CD4-positive, alpha-beta T cell treated with Interleukin-2 at 100 ng/mL for 4 hours (primary cell): ENCODE results near the gene LSMEM2.
A peak's percentile ranks its signal among the peaks of the same experiment; 100 is the strongest.

Experiments used
- DNase-seq: peaks from one replicate; pipeline ENCODE4 v3.0.0-alpha.2; 2020; ENCODE audit warnings: low spot score

LSMEM2 gene

DNA sequence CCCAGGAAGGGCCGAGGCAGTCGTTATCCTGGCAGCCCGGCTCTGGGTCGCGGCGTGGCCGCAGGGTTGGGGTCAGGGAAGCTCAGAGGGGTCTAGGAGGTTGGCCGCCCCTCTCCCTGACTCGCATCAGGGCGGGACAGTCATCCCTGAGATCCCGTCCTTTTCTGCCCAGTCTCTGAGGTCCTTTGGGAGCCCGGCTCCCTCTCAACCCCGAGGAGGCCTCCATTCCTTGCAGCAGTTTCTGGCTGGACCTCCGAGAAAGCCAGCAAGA lies 43.2 kb downstream of the LSMEM2 start:
- DNase-seq = no peak

DNA sequence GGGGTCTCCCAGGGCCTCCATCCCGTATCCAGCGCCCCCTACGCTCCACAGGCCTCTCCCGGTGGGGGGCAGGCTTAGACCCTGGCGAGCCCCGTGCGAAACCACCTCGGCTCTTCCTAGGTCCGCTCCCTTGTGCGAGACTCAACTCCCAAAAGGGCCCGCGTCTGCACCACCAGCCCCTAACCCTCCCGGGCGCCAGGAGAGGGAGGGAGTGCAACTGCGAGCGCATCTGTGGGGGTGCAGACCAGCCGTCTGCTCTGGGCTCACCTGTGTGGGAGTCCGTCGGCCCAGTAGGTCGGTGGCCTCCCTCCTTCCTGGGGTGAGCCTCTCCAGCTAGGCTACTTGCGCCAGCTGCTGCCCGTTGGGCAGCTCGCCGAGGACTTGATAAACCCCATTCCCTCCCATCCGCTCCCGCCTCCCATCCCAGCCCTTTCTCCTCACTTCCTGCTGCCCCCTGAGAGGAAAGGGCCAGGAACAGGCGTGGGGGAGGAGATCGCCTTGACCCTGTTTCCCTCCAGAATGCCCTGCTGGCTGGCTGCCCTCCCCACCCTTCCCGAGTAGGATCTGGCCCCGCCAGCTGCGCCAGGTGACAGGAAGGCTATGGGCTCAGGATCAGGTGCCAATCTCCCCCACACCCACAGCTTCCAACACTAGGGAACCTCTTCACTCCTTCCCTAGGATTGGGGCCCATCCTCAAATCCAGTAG lies 43.7 kb downstream of the LSMEM2 start, which contains the start of gene HYAL2:
HYAL2 (minus strand) TSS at position 360 of the 706 bp plus-strand sequence. CDS start 2,256 bp downstream, outside the sequence.
- no peak for DNase-seq

DNA sequence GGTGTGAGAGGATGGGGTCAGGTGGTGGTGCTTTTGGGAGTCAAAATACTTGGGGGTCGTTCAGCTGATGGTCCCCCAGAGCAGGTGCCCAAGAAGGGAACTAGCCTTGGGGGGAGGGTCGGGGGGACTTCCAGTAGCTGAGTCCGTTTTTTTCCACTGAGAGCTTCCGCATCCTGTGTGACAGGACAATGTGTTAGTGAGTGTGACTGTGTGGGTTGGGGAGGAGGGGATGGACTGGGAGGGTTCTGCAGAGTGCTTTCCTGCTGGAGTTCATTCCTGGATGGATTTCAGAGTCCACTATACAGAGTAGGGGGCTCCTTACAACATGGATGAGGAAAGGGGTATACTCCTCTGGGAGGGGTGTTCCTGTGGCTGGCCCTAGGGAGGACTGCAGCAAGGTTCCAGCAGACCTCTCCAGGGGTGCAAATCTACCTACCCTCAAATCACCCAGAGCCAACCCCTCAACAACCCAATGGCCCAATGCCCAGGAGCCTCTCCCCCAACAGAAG lies 44.3 kb downstream of the LSMEM2 start:
- DNase-seq = no peak

DNA sequence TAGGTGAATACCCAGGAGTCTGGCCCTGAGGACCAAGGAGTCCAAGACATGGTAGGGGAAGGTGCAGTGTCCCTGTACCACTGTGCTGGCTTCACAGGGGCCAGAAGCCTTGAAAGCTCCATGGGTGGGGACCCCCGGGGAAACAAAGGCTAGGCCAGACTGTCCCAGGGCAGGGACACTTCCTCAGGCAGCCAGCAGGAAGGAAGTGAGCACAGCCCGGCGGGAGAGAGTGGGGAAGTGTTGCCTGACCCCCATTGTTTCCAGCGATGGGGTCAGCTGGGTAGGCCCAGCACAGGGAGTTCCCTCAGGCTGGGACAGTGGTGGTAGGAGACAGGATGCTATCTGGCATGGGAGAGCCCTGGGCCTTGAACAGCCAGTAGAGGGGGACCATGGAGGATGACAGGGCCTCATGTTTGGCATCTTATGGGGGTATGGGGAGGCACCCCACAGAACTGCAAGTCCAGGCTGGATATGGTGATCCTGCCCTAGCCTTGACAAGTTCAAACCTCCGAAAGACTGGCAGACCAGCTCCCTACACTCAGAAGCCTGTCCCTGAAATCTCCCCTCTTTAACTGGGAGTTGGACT lies 44.8 kb downstream of the LSMEM2 start:
- no peak for DNase-seq

DNA sequence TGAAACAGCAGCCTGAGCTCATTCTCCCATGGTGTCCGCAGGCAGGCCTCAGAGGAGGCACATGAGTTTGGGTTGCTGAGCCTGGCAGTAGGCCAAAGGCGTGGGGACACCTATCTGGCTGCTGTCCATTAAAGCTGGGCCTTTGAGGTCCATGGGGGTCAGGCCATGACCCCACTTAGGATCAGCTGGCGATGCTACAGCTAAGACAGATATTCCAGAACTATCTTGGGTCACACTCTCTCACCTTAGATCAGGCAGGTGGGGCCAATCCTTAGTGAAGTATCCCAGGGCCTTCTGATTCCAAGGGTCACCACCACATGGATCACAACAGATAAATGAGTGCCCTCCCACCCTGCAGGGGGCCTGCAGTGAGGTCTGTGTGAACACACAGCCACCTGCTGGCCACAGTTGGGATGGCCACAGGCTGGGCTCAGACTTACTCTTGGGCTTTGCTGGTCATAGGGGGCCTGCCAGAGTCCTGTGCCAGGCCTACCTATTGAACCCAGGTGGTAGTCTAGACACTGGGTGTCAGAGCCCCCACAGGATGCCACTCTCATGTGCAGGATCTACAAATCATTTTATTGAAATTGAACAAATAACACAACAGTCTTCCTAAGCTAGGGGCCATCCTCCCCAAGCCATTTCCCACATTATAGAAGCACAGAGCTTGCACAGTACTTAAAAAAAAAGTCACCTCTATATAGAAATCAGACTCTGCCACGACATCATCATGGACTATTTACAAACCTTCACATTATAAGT lies 45.6 kb downstream of the LSMEM2 start:
- peak; percentile 64 for DNase-seq

DNA sequence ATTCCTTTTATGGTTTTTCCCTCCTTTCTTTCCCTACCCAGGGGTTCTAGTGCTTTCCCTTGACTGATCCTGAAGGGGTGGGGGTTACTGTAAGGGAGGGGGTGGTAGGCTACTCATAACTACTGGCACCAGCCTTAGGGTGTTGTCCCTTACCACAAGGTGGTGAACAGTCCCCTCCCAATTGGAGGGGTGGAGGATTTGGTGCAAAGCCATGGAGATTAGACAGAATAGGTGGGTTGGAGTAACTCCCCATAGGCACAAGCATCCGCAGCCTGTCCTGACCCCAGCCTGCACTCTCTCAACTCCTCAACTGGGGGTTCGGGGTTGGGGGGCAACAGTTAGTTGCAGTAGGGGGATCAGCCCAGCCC lies 46.2 kb downstream of the LSMEM2 start:
- DNase-seq = no peak

DNA sequence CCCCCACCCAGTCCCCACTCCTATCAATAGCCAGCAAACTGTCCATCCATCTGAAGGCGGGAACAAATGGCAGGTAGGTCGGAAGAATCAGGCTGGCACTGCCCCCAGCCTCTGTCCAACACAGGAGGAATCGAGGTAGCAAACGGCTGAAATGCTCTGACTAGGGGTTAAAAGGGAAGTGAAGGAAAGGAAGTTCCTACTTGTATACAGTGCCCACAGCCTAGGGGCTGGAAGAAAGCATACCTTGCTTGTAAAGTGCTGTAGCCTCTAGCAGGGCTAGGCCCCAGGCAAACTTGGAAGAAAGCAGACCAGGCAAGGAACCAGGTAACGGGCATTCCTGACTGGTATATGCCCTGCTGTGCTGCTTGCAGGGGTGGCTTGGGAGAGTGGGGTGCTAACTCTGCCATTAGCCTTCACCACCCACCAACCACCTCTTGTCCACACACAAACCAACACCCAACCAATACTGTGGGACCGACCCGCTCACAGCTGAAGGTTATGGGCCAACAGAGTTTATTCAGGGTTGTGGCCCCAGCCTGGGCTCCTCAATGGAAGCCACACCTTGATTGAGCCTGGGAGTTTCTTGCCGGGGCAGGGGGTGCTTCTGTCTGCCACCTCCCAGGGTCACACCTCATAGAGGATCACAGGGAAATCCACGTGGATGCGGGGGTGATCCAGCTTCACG lies 46.8 kb downstream of the LSMEM2 start:
- DNase-seq = no peak

DNA sequence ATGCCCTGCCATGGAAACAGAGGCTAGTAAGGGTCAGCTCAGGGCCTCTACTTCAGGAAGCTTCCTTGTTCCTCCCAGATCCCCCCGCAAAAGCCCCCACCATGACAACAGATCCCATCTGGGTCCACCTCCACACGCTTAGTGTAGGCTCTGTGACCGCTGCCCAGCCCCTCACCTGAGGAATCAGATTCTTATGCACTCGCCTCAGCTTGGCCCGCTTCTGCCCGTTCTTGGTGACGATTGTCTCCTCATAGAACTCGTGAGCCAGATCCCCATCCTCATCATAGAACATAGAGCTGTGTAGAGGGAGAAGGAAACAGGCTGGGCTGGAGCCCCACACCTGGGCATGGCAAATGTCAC lies 47.3 kb downstream of the LSMEM2 start:
- DNase-seq = no peak

DNA sequence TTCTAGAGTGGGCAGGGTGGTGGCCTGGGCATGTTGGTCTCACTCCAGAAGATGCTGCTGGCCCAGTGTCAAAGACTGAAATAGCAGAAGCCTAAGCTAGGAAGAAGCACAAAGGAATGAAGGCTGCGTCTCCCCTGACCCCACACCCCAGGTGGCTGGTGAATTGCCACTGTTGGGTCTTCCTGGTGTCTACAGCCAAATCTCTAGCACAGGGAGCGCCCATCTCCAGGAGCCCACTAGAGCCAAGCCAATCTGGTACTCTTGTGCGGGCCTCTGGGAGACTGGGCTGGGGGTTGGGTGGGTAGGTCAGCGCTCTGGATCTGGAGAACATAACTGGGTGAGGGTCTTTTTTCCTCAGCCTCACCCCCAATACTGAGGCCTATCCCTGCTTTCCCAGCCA lies 48.2 kb downstream of the LSMEM2 start:
- DNase-seq = no peak

DNA sequence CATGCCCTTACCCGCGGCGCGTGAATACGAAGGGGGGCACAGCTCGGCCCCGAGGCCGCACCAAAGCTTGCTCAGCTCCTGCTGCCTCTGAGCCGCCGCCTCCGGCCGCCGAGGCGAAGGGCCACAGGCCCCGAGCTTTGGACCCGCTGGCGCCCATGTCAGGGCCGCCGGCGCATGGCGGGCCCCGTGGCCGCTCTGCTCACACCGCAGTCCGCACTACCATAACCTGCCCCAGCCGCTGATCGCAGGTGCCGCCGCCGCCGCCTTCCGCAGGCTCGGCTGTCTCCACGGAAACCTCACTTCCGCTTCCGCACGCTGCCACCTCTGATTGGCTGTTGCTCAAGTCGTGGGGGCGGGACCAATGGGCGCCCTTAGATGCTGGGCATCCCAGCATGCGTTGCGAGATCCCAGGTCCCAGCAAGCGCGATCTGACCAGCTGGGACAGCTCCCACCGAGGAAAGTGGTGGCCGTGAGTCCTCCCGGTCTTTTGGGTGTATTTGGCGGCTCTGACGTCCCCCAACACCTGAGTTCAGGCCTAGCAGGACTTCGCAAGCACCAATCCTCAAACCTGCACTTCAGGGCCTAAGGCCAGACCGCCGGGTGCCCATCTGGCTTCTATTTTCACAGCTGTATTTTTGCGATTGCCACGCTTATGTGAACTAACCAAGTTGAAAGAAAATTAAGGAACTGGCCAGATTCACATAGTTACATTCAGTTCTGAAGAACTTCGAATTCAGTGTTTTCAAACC lies 49.2 kb downstream of the LSMEM2 start, which contains the start of gene TUSC2:
TUSC2 (minus strand) TSS at position 281 of the 749 bp plus-strand sequence; CDS start at position 157, 124 bp downstream.
- DNase-seq = peak; percentile 95

DNA sequence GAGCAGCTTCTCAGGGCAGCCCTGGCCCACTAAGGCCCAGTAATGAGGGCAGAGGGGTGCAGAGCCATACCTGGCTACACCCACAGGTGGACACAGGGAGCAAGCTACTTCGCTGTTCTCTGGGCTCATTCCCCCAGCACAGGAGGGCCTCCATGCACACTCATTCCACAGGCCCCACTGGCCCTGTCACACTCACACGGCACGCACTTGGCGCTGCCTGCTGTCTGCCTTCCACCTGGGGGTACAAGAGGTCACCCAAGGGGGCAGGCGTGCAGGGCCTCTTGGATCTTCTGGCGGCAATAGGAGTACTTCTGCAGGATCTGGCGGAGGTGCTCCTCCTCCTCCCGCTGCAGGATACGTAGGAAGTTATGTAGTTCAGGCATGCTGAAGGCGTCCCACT lies 51.4 kb downstream of the LSMEM2 start:
- no peak for DNase-seq

DNA sequence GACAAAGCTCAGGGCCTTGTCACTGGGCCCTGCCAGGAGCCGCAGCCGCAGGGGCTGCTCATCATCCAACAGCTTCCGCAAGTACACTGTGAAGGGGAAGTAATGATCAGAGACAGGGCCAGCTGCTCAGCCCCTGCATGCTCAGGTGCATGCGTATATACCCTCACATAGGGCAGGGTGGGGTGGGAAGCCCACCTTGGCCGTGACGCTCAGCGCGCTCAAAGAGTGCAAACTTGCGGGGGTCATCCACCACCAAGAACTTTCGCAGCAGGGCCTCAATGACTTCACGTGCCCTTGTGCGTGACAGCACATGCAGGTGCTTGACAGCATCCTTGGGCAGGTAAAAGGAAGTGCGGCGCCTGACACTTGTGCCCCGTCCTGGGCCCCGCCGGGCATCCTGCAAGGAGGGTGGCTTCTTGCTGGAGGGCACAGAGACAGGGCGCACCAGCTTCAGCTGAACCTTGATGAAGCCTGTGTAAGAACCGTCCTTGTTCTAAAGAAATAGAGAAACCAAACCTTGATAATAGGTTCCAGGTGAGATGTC lies 52.5 kb downstream of the LSMEM2 start:
- no peak for DNase-seq

DNA sequence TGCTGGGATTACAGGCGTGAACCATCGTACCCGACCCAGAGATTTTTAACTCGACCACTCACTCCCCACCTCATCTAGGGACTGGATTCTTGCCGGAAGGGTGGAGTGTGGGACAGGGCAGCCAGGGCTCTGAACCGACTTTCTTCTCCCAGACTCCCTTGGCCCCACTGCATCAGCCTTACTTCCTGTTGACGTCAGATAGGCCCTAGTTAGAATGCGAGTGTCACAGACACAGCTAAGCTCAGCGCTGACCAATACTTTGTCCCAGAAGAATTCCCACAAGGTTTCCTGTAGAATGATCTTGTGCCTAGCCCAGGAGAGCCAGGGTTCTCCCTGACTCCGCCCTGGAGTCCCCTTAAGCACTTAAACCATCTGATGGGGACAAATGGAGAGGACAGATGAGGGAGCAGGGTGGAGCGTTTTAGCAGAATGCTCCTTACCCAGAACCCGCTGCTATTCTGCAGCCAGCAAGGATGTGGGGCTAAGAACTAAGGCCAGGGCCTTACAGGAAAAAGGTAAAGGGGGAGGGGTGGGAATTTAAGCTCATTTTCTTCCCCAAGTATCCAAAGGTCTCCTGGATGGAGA lies 54.9 kb downstream of the LSMEM2 start:
- no peak for DNase-seq

DNA sequence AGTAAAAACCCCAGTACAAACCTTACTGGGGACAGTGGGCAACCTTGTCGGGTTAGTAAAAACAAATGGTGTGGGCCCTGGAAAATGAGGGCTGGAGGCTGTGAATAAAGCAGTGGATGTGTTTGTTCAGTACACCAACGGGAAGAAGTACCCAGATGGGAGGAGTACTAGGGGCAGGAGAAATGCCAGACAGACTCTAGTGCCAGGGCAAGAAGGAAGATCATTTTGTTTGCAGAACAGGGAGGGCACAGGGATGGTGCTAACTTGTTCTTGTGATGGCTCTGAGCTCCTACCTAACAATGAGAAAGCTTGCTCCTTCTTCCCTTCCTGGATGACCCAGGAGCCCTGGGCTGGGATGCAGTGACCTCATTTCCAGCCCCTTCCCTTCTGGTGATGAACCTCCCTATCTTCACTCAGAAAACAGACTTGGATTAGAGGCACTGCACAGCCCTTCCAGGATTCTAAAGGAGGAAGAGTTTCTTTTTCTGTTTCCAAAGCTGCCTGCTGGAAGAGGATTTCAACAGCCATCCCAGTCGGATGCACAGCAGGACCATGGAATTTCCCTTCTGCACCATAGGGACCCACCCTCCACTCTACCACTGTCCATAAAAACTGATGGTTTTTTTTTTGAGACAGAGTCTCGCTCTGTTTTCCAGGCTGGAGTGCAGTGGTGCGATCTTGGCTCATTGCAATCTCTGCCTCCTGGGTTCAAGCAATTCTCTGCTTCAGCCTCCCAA lies 55.6 kb downstream of the LSMEM2 start:
- DNase-seq = no peak

DNA sequence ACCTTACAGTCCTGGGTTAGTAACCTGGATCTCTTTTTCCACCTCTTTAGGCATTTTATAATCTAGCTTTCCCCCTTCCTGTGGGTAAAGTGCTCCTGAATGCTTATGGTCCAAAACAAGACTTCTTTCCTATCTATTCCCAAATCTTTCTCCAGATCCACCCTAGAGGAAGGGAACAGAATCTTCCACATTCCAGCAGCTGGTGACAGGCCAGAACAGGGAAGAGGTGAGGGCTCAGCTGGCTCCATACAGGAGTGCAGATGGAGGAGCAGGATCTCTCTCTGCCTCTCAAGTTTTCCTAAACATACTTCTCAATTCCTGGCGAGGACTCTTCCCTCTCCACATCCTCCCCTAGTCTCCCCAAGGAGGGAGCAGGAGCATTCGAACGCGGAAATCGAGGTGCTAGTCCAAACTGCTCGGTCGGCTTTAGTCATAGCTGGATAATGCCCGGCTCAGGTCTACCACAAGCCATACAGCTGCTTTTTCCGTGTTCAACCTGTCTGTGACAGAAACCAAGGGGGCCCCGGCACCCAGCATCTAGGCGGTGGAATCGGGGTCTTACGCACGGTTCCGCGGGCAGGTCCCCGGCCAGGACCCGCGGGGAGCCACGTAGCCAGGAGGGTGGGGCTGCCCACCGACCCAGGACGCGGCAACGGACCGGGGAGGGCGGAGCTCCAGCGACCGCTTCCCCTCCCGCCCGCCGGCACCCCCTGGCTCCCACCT lies 57.7 kb downstream of the LSMEM2 start:
- DNase-seq = peak; percentile 30

DNA sequence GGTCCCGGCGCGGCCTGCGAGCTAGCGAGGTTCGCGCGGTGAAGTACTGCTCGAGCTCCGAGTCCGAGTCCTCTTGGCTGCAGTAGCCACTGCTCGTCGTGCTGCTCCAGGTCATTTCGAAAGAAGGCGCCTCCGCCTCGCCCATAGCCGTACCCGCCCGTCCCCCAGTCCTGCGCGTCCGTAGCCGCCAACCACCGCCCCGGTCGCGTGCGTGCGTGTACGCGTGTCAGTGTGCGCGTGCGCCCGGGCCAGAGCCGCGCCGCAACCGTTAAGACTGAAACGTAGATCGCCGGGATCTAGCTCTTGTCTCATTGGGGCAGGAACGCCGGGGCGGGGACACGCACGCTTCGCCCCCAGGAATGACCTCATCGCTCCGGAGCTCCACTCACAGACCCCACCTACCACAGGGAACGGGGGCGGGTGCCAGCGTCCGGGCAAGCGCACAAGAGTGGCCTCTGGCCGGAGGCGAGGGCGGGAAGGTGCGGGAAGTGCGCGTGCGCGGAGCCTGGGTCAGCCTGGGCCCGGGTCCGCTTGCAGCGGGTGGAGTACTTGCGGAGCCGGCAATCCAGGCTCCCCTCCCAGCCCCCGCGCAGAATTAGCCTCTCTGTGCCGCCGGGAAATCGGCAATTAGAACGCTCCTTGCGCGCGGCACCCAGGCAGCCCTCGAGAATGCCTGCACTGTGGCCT lies 58.4 kb downstream of the LSMEM2 start:
- peak; percentile 95 for DNase-seq
